ENCODE data around the gene UBE4B.

The UBE4B gene

DNA sequence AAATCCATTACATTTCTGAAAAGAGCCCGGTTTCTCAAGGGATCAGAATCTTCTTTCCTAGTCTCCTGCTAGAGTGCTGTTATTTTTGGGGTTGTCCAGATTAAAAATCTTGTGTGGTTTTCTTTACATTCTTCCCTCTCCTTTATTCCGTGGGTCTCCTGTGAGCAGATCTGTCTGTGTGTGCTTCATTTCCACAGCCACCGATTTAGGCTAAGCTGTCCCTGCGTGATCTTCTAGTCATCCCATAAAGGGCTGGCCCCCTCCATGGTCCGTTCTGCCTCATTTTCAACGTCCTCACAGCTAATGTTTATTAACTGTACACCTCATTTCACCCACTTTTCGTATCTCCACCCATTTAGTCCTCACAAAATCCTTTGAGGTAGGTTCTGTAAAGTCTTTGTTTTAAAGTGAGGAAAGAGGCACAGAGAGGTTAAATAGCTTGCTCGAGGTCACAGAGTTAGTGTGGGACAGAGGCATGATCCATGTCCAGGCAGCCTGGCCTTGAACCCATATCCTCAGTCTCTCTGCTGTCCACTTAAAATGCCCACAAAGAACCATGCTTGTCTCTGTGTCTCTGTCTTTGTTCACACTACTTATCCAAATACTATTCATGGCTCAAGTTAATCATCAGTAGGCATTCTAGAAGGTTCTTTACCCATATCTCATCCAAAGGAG, 139.4 kb downstream of the UBE4B start:
- Mint-ChIP-seq H3K9me3 (no peaks in the 10 kb centered on the region), H3K4me1 (peaks cover 62% of the 10 kb centered on the region), H3K4me3 (no peak overlapping the region), H3K36me3 (peaks cover 55% of the 10 kb centered on the region), H3K27ac (peak overlapping the region; percentile 15), H3K27me3 (no peaks in the 10 kb centered on the region)
- DNase-seq = no peak
- CTCF ChIA-PET = interaction anchor here (1.4 kb wide), 1 partner anchor 38 kb away, joined by 3 read pairs; the partner anchor contains the start of gene KIF1B

DNA sequence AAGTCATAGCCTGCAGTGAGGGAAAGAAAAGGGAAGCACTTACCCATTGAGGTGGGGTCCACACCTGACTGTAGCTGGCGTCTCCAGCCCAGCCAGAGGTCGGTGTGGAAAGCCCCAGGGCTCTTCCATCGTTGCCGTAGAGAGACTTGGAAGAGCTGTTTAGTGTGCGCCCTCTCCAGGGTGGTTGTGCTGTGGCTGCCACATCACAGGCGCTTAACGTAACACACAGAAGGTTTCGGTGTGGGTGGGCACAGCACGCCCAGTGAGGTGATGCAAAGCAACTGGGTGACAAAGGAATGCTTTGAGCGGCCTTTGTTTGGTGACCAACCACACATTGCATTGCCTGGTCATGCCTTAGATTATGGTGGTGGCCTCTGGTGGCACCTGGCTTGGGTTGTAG, 140.8 kb downstream of the UBE4B start:
- Mint-ChIP-seq H3K4me1 (peaks cover 52% of the 10 kb centered on the region), H3K27me3 (no peaks in the 10 kb centered on the region), H3K27ac (no peak overlapping the region), H3K36me3 (peaks cover 48% of the 10 kb centered on the region), H3K4me3 (no peak overlapping the region), H3K9me3 (no peaks in the 10 kb centered on the region)
- no peak for DNase-seq
- CTCF ChIA-PET = no interaction called here

DNA sequence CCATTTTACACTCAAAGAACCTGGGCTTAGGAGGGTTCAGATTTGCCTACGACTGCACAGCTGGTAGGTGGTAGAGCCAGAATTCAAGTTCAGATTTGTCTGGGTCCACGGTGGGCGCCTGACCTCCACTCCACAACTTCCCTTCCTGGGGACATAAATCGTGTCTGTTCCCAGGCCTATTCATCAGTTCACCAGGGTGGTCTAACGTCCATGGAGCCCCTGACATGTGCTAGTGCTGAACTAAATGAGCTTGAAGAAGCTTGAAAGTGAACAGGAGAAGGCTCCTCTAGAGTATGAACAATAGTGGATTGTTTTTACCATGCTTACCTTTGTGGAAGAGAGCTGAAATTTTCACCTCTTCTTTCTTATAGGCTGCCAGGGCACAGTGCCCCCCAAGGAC, 145.1 kb downstream of the UBE4B start:
- Mint-ChIP-seq H3K36me3 (peaks cover 30% of the 10 kb centered on the region), H3K9me3 (no peaks in the 10 kb centered on the region), H3K4me3 (no peak overlapping the region), H3K27ac (no peak overlapping the region), H3K4me1 (peaks cover 12% of the 10 kb centered on the region), H3K27me3 (no peaks in the 10 kb centered on the region)
- CTCF ChIA-PET = no interaction called here
- no peak for DNase-seq

DNA sequence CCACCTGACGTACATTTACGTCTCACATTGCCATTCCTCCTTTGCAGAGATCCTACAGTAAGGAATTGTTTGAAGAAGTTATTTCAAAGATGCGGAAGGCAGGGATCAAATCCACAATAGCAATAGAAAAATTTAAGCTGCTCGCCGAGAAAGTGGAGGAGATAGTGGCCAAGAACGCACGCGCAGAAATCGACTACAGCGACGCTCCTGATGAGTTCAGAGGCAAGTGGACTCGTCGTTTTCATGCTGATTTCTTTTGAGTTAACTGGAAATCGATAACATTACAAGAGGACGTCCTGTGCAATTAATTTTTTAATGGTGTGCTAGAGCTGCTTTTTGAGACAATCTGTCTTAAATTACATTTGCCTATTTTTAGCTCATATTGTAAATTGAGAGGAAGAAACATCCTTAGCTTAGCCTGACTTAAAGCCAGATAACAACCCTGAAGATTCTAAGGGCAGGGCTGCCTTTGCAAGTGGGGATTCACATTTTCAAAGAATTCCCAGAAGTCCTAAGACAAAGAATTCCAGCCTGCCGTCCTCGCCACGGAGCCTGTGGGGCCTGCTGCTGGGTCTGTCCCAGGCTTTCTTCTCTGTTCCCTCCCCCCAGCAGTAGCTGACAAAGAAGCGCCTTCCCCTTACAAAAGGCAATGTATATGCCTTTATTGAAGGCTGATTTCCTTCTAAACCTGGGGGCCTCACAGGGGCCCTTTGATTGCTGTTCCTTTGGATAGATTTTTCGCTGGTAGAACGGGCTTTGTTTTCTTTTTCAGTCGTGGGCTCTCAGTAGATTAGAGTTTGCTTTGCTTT, 146.0 kb downstream of the UBE4B start:
- CTCF ChIA-PET = no interaction called here
- peak overlapping the region; percentile 28 for H3K27ac Mint-ChIP-seq
- DNase-seq = no peak
- H3K27me3 Mint-ChIP-seq = no peaks in the 10 kb centered on the region
- H3K9me3 Mint-ChIP-seq = no peaks in the 10 kb centered on the region
- peaks cover 10% of the 10 kb centered on the region for H3K4me1 Mint-ChIP-seq
- peaks cover 28% of the 10 kb centered on the region for H3K36me3 Mint-ChIP-seq
- H3K4me3 Mint-ChIP-seq = no peak overlapping the region

DNA sequence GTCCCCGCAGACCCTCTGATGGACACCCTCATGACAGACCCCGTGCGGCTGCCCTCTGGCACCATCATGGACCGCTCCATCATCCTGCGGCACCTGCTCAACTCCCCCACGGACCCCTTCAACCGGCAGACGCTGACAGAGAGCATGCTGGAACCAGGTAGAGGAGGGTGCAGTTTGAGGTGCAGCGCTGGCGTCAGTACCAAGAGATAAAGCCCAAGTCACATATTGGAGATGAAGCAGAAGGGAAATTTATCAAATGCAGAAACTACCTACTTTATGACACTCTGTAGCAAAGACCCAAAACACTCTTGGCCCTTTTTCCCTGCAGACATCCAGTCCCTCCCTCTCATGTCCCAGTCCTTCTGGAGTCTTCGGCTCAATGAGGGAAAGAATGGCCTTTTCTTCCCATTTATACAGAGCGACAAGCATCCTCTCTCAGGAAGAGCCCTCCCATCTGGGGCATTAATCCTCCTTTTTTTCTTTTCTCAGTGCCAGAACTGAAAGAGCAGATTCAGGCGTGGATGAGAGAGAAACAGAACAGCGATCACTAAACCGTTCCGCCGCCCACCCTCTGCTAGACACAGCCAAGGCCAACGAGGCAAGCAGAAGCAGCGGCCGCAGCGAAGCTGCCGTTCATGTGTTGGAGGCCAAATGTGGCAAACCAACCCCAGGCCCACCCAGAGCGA, 146.8 kb downstream of the UBE4B start:
- H3K9me3 Mint-ChIP-seq = no peaks in the 10 kb centered on the region
- H3K4me1 Mint-ChIP-seq = peaks cover 6% of the 10 kb centered on the region
- H3K4me3 Mint-ChIP-seq = no peak overlapping the region
- no peaks in the 10 kb centered on the region for H3K27me3 Mint-ChIP-seq
- no peak overlapping the region for H3K27ac Mint-ChIP-seq
- no peak for DNase-seq
- H3K36me3 Mint-ChIP-seq = peaks cover 28% of the 10 kb centered on the region
- CTCF ChIA-PET = no interaction called here

DNA sequence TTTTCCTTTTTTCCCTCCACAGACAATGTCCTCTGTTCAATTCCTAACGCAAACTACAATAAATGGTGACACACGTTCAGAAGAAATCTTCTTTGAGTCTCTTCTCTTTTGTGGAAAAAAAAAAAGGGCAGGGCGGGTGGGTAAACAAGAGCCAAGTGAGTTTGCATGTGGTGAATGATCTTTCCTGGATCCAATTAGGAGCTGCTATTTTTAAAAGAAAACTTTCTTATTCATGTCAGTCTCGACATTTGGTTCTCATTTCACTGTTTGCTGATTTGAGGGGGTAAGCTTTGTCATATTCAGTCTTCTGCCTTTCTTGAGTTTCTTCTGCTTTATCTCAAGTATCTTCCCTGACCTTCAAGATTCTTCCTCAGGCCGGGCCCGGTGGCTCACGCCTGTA, 148.4 kb downstream of the UBE4B start:
- no peak overlapping the region for H3K4me3 Mint-ChIP-seq
- peaks cover 17% of the 10 kb centered on the region for H3K36me3 Mint-ChIP-seq
- no peaks in the 10 kb centered on the region for H3K27me3 Mint-ChIP-seq
- H3K27ac Mint-ChIP-seq = no peak overlapping the region
- no peaks in the 10 kb centered on the region for H3K4me1 Mint-ChIP-seq
- no peaks in the 10 kb centered on the region for H3K9me3 Mint-ChIP-seq
- no peak for DNase-seq
- CTCF ChIA-PET = no interaction called here

DNA sequence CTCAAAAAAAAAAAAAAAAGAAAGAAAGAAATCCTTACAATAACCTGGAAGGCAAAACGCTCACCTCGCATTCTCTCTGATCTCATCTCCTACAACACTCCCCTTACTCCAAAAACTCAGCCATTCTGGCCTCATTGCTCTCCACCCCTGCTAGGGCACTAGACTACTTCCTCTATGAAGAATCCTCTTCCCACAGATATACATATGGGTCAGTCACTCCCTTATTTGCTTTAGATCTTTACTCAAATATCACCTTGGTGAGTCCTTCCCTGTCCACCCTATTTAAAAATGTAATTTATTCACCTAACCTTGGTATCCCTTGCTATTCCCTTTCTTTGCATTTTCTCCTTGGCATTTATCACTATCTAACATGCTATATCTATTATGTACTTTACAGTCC, 153.0 kb downstream of the UBE4B start:
- no peaks in the 10 kb centered on the region for H3K27me3 Mint-ChIP-seq
- CTCF ChIA-PET = no interaction called here

DNA sequence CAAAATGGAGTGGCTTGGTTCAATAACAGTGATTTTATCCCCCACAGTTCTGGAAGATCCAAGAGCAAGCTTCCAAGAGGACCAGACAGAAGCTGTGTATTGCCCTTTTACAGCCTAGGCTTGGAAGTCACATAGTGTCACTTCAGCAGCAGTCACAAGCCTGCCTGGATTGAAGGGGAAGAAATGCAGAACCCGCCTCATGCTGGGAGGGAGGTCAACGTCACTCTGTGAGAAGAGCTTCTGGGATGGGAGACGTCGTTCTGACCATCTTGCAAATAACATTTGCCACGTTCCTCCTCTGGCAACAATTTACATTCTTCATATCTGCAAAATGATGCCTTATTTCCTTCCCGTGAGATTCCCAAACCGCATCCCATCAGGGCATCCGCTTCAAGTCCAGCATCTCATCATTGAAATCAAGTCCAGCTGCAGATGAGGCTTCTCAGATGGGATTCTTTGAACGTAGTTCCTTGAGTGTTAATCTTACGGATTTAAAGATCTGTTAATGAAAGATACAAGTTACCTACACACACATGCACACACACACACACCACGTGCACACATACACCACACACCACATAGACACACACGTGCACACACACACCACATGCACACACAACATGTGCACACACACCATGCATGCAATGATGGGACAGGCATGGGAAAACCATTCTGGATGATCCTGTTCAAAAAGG, 153.7 kb downstream of the UBE4B start:
- Mint-ChIP-seq H3K36me3 (no peaks in the 10 kb centered on the region), H3K27ac (no peak overlapping the region), H3K4me3 (no peak overlapping the region), H3K4me1 (no peaks in the 10 kb centered on the region), H3K27me3 (no peaks in the 10 kb centered on the region), H3K9me3 (peaks cover 2% of the 10 kb centered on the region)
- DNase-seq = peak; percentile 40
- CTCF ChIA-PET = no interaction called here

More for the DNA sequence above, 153.0 kb downstream of the UBE4B start:
- H3K4me1 Mint-ChIP-seq = no peaks in the 10 kb centered on the region
- DNase-seq = no peak
- peaks cover 2% of the 10 kb centered on the region for H3K9me3 Mint-ChIP-seq
- H3K36me3 Mint-ChIP-seq = peaks cover 2% of the 10 kb centered on the region
- H3K4me3 Mint-ChIP-seq = no peak overlapping the region
- no peak overlapping the region for H3K27ac Mint-ChIP-seq

DNA sequence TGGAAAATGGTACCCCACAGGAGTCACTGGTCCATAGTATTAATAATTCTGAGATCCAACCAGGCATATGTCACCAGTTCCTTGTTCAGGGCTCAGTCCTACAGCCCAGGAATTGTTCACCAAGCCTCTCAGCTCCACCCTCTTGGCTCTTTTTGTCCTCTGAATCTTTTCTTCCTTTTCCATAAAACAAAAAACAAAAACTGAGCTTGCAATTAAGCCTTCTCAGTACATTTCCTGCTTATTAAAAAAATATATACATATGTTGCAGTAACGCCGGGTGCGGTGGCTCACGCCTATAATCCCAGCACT, 154.2 kb downstream of the UBE4B start:
- Mint-ChIP-seq H3K27me3 (no peaks in the 10 kb centered on the region), H3K4me3 (no peak overlapping the region)
- DNase-seq = no peak

DNA sequence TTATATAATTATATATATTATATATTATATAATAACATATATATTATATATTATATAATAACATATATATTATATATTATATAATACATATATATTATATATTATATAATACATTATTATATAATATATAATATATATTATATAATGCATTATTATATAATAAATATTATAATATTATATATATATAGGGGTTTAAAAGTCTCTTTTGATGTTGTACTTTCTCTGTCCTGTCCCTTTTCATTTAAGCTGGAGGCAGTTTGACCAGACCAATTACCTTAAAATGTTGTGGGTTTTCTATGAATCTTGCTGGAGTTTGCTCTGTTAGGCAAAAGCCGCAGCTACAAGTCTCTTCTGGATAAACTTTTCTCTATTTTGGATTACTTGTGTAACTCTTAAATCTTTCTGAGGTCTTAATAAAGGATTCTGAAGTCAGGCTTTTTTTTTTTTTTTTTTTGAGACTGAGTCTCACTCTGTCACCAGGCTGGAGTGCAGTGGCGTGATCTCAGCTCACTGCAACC, 155.4 kb downstream of the UBE4B start:
- no peak for DNase-seq
- no peak overlapping the region for H3K4me3 Mint-ChIP-seq
- no peaks in the 10 kb centered on the region for H3K4me1 Mint-ChIP-seq
- CTCF ChIA-PET = no interaction called here
- H3K27me3 Mint-ChIP-seq = peaks cover 1% of the 10 kb centered on the region
- peaks cover 2% of the 10 kb centered on the region for H3K9me3 Mint-ChIP-seq
- H3K36me3 Mint-ChIP-seq = no peaks in the 10 kb centered on the region
- H3K27ac Mint-ChIP-seq = no peak overlapping the region

More for the DNA sequence above, 154.2 kb downstream of the UBE4B start:
- Mint-ChIP-seq H3K4me1 (no peaks in the 10 kb centered on the region), H3K27ac (no peak overlapping the region), H3K9me3 (peaks cover 2% of the 10 kb centered on the region), H3K36me3 (no peaks in the 10 kb centered on the region)
- CTCF ChIA-PET = no interaction called here

DNA sequence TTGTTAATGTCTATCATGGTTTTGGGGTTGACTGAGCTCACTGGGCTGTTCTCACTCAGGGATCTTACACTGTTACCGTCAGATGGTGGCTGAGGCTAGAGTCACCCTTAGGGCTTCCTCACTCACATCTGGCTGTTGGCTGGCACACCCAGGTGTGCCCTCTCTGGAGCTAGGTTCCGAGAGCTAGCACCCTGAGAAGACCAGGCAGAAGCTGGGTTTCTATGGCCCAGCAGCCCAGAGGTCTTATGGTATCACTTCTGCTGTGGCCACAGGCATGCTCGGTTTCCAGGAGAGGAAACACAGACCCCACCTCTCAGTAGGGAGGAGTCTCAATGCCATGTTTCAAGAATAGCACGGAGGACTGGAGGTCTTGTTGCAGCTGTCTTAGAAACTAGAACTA, 156.9 kb downstream of the UBE4B start:
- CTCF ChIA-PET = interaction anchor here (0.6 kb wide), 1 partner anchor 90 kb away, joined by 4 read pairs; no protein-coding TSS in a partner anchor

DNA sequence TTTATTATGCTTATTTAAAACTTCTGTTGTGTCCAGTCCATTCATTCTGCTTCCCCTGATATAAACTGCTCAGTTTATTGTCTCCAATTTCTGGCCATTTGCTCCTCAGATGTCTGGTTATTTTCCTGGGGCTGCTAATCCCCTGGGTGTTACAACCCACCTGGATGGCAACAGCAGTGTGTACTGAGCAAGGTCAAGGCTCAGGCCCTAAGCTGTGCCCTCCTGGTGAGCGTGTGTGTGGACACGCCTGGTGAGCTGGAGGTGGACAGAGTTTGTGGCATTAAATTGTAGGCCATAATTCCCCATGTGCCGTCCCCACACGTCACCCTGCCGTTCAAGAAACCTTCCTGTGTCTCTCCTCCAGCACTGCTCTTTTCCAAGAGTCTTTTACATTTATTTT, 159.5 kb downstream of the UBE4B start:
- Mint-ChIP-seq H3K4me1 (no peaks in the 10 kb centered on the region), H3K9me3 (peaks cover 2% of the 10 kb centered on the region), H3K27me3 (peaks cover 7% of the 10 kb centered on the region), H3K27ac (no peak overlapping the region), H3K36me3 (no peaks in the 10 kb centered on the region), H3K4me3 (no peak overlapping the region)
- DNase-seq = no peak
- CTCF ChIA-PET = interaction anchor here (1.0 kb wide), 1 partner anchor 17 kb away, joined by 5 read pairs; no protein-coding TSS in a partner anchor

More for the DNA sequence above, 156.9 kb downstream of the UBE4B start:
- Mint-ChIP-seq H3K36me3 (no peaks in the 10 kb centered on the region), H3K4me3 (no peak overlapping the region), H3K27ac (no peak overlapping the region), H3K4me1 (no peaks in the 10 kb centered on the region), H3K27me3 (peaks cover 7% of the 10 kb centered on the region), H3K9me3 (peaks cover 2% of the 10 kb centered on the region)
- DNase-seq = peak; percentile 29

DNA sequence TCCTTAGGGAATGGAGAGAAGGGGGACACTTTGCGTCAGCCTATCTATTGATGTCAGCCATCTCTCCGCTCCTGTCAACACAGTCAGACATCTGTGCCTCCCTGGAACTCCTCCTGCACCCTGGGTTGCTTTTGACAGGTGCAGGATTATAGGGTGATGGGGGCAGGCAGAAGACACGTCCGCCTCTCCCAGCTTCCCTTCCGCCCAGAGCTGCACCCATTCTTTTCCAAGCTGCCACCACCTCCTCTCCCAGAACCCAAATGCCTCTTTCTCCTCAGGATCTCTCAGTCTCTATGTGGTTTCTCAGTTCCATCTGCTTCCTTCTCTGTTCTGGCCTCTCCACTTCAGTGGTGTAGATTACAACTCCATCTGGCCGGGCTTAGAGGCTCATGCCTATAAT, 160.5 kb downstream of the UBE4B start:
- H3K4me3 Mint-ChIP-seq = no peak overlapping the region
- peaks cover under 1% of the 10 kb centered on the region for H3K9me3 Mint-ChIP-seq
- DNase-seq = no peak
- no peaks in the 10 kb centered on the region for H3K4me1 Mint-ChIP-seq
- peaks cover 11% of the 10 kb centered on the region for H3K27me3 Mint-ChIP-seq
- H3K27ac Mint-ChIP-seq = no peak overlapping the region
- H3K36me3 Mint-ChIP-seq = no peaks in the 10 kb centered on the region
- CTCF ChIA-PET = interaction anchor here (1.2 kb wide), 1 partner anchor 16 kb away, joined by 5 read pairs; the partner anchor contains the start of gene KIF1B

DNA sequence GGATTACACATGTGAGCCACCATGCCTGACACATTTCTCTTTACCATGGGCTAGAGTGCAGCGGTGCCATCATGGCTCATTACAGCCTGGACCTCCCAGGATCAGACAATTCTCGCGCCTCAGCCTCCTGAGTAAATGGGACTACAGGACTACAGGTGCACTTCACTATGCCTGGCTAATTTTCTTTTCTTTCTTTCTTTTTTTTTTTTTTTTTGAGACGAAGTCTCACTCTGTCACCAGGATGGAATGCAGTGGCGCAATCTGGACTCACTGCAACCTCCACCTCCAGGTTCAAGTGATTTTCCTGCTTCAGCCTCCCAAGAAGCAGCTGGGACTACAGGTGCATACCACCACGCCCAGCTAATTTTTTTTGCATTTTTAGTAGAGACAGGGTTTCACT, 162.8 kb downstream of the UBE4B start:
- Mint-ChIP-seq H3K27me3 (peaks cover 14% of the 10 kb centered on the region), H3K27ac (no peak overlapping the region), H3K4me1 (no peaks in the 10 kb centered on the region), H3K36me3 (no peaks in the 10 kb centered on the region), H3K9me3 (no peaks in the 10 kb centered on the region), H3K4me3 (no peak overlapping the region)
- CTCF ChIA-PET = no interaction called here
- DNase-seq = no peak
